Measurements from ENCODE around the gene MICB.

Gene MICB

DNA sequence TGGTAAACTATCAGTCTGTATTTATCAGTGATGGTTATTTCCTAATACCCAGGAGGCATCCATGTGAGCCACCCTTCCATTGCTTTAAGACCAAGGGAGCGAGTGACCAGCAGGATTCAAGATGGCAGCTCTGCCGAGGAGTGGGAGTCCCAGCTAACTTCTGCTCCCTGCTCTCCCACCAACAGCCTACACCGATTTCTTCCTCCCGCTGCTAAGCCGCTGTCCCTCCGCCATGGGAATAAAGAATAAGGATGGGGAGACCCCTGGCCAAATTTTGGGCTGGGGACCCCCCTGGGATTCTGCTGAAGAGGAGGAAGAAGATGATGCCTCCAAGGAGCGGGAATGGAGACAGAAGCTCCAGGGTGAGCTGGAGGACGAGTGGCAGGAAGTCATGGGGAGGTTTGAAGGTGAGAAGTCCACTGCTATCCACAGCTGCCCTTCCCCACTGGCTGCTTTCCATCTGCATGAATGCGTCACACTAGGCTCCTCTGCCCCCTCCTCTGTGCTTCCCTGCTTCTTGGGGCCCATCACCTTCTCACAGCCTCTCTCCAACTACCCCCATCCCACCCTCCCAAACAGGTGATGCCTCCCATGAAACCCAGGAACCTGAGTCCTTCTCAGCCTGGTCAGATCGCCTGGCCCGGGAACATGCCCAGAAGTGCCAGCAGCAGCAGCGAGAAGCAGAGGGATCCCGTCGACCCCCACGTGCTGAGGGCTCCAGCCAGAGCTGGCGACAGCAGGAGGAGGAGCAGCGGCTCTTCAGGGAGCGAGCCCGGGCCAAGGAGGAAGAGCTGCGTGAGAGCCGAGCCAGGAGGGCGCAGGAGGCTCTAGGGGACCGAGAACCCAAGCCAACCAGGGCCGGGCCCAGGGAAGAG lies 59.7 kb downstream of the MICB start:
- no peak for DNase-seq (ENCODE audit: extremely low read depth, low read depth)
- TF ChIP-seq, protein P1, sequence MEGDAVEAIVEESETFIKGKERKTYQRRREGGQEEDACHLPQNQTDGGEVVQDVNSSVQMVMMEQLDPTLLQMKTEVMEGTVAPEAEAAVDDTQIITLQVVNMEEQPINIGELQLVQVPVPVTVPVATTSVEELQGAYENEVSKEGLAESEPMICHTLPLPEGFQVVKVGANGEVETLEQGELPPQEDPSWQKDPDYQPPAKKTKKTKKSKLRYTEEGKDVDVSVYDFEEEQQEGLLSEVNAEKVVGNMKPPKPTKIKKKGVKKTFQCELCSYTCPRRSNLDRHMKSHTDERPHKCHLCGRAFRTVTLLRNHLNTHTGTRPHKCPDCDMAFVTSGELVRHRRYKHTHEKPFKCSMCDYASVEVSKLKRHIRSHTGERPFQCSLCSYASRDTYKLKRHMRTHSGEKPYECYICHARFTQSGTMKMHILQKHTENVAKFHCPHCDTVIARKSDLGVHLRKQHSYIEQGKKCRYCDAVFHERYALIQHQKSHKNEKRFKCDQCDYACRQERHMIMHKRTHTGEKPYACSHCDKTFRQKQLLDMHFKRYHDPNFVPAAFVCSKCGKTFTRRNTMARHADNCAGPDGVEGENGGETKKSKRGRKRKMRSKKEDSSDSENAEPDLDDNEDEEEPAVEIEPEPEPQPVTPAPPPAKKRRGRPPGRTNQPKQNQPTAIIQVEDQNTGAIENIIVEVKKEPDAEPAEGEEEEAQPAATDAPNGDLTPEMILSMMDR (IDR thresholded peaks at IDR 0.05; ENCODE audit: low read depth, low read length) = no peak

DNA sequence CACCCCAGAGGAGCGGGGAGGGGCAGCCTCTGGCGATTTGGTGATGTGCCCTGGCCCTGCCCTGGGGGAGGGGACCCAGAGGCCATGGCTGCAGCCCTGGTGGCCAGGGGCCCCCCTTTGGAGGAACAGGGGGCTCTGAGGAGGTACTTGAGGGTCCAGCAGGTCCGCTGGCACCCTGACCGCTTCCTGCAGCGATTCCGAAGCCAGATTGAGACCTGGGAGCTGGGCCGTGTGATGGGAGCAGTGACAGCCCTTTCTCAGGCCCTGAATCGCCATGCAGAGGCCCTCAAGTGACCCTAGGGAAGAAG lies 60.3 kb downstream of the MICB start:
- TF ChIP-seq, protein P1 (IDR thresholded peaks at IDR 0.05; ENCODE audit: low read depth, low read length) = no peak
- no peak for DNase-seq (ENCODE audit: extremely low read depth, low read depth)

DNA sequence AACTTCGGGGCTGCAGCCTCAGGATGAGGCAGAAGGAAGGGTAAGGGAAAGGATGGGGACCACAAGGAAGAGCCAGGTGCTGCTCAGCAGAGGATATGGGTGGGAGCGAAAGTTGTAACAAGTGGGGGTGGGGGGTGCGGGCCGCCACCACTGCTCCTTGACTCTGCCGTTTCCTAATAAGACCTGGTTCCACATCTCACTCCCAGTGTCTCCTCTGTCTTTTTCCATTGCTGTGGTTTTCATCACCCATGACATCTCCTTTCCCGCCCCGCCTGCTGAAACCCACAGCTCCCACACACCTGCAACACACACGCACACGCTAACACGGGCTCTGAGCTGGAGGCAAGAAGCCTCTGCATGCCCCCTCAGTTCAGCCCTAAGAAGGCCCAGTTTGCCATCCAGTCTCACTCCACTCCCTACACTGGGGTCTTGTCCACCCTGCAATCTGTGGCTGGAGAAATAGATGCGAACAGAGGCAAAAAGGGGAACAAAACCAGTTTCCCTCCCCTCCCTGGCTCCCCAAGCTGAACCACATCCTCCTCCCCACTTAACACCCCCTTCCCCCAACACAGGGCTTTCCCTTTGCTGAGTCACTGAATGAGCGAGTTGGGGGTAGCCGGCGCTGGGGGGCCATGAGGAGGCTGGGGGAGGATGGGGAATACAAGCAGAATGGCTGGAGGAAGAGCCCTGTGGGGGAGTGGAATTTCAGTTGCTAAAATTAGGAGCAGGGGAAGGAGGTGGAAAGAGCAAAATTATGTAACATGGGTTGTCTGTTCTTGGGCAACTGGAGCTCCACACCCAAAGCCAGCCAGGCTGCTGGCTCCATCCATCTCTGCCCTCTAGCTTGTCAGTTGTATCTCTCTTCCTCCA lies 60.9 kb downstream of the MICB start:
- DNase-seq (ENCODE audit: extremely low read depth, low read depth) = no peak
- TF ChIP-seq, protein P1 (IDR thresholded peaks at IDR 0.05; ENCODE audit: low read depth, low read length) = no peak

DNA sequence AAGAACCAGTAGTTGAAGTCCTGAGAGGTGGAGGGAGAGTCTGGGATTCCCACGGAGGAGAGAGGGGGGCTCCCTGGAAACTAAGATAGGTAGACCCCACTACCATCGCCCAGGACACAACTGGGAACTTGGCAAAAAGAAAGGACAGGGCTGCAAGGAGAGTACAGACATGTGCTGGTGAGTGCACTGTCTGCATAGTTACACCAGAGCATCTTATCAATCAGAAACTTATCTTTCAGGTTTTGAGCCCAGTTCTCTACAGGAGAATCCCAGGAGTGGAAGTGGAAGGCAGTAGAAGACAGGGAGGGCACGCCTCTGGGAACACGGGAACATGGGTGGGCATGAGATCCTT lies 61.6 kb downstream of the MICB start:
- no peak for DNase-seq (ENCODE audit: extremely low read depth, low read depth)
- TF ChIP-seq, protein P1 (IDR thresholded peaks at IDR 0.05; ENCODE audit: low read depth, low read length) = no peak

DNA sequence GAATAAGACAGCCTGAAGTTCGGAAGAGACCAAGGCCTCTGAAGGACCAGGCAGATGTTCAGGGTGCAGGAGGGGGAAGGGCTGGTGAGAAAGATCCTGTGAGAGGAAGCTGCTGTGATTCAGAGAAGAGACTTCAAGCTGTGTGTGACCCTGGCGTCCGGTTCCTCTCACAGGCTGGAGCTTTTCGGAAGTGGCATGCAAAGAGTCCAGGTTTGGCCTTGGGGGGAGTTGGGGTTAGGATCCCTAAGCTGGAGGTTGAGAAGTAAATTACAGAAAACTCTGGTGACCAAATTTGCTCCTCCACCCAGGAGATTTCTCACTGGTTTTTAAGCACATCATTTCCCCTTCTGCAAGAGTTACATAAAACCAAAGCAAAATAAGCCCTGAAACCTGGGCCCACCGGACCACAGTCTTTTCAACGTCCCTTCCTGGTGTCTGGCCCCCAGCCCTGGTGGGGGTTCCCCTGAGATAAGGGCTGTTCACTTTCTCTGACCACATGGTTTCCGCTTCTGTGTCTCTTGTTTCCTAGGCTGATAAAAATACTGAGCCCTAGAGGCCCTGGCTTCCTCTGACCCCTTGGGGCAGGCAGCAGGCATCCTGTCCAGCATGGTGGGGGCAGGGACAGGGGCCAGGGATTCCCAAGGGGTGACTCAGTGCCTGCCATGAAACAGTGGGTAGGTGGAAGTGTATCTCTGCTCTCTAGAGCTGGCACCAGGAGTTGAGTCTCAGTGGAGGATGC lies 62.2 kb downstream of the MICB start:
- TF ChIP-seq, protein P1 (IDR thresholded peaks at IDR 0.05; ENCODE audit: low read depth, low read length) = no peak
- DNase-seq (ENCODE audit: extremely low read depth, low read depth) = no peak

DNA sequence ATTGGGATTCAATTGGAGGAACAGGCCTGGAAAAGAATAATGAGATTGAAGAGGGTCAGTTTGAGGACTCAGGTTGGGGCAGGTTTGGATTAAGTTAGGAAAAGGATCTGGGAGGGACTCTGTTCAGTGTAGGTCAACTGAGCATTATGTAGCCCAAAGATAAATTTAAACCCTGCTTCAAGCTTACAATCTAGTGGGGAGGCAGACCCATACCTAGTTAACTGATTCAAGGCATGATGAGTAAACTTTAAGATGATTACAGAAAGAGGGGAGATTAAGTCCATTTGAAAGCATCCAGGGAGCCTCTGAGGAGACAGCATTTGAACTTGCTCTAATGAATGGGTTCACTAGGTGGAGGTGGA lies 62.7 kb downstream of the MICB start:
- no peak for DNase-seq (ENCODE audit: extremely low read depth, low read depth)
- TF ChIP-seq, protein P1 (IDR thresholded peaks at IDR 0.05; ENCODE audit: low read depth, low read length) = no peak

All from AG09319 (cell line).